Measurements from ENCODE around the gene FAM161B. TPM values are rescaled to one million over a fixed set of nuclear protein-coding genes. Genes with fewer than 3 reads are reported as not detected.

Gene FAM161B
- total RNA-seq, 1 donor from 2014 or later: 2.7 TPM

DNA sequence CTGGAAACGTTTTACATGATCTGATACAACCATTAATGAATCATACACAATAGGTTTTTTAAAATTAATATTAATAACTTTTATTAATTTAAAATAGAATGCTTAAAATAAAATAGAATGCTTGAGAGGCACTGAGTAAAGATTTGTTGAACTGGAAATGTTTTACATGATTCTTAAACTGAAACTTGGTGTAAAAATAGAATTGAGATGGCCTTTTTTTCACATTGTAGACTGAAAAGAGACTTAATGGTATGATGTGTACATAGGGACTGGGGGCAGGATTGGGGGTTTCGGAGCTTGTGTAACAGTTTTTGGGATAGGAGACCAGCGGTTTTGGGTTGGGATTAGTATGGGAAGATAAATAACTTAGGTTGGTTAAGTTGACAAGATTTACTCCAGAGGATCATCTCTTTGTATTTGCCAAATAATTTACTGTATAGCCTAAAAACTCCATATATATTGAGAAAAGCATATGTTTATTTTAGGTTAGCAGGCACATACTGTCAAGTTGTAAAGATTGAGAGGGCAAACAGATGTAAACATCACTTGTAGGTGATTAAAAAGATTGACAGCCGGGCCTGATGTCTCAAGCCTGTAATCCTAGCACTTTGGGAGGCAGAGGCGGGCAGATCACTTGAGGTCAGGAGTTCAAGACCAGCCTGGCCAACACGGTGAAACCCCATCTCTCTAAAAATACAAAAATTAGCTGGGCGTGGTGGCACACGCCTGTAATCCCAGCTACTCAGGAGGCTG, 65.3 kb downstream of the FAM161B start:
- no peak for DNase-seq (ENCODE audit: low spot score)

Other genes with a start within 250 kb of the FAM161B start
- 49.3 TPM for gene PNMA1, start 235.7 kb downstream of the FAM161B start, total RNA-seq
- gene PTGR2, start 98.3 kb downstream of the FAM161B start, total RNA-seq: 7.3 TPM
- 51.1 TPM for gene ZNF410, start 63.2 kb downstream of the FAM161B start, total RNA-seq
- 17.1 TPM for gene COQ6, start 208 bp upstream of the FAM161B start, total RNA-seq
- 17.1 TPM for gene ENTPD5, start 69.2 kb upstream of the FAM161B start, total RNA-seq
- gene BBOF1, start 69.3 kb upstream of the FAM161B start, total RNA-seq: 3.1 TPM
- 42.1 TPM for gene ALDH6A1, start 134.4 kb upstream of the FAM161B start, total RNA-seq
- gene LIN52, start 134.9 kb upstream of the FAM161B start, total RNA-seq: 9.2 TPM